GM21515 (cell line): Measurements from ENCODE around the gene ZNF654.
"Not testable (repeated sequence)": the region's sequence is repeated elsewhere in the genome, so short reads cannot be mapped to it uniquely, and the experiment has no call there.

Experiments
- ATAC-seq: cut with Tn5 transposase; IDR thresholded peaks from one replicate; pipeline ENCODE4 v1.9.1; 2021; ENCODE audit not compliant: unreplicated experiment

ZNF654 gene

DNA sequence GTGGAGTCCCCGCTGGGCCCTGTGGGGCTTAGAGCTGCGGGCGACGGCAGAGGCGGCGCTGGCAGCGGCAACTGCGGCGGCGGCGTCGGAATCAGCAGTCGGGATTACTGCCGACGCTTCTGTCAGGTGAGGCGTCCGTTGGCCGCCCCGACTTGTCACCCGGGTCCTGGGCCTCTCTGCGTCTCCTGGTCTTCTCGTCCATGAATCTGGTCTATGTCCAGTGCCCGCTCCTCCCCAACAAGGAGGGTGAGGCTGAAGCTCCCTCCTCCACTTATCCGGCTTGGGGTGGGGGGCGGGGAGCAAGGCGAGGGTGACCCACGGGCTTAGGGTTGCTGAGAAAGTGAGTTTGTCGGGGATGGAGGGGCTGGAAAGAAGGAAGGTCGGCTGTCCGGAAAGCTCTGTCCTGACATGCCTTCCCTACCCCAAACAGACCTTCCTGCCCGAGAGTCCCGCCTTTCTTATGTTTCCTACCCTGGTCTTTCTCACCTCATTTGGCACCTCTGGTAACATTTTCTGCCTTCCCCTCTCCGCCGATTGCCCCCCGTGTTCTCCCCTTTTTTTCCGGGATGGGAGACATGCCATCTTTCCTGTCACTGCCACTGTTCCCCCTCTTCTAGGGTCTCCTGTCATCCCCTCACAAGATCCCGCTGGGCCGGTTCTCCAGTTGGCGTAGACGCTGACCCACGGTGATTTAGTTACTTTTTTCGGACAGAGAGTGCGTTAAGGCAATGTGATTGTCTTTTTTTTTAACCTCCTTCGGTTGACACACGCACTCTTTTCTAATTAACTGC lies 520 bp downstream of the ZNF654 start:
- peak; percentile 7 for ATAC-seq

DNA sequence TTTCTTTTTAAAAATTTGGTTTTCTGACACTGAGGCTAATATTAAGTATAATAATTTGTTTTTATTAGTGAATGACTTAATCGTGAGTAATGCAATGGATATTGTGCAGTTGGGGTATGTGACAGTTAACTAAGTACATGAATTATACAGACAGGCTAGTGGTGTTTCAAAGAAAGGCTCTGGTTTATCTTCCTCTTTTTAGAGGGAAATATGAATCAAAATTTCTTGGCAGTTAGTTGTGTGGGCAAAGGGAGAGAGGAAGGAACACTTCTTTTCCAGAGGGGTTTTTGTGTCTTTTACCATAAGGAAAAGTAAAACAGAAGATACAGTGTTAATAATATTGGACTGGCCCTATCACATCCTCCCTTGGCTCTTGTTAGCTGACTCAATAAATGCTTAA lies 2.7 kb downstream of the ZNF654 start:
- ATAC-seq: no peak

DNA sequence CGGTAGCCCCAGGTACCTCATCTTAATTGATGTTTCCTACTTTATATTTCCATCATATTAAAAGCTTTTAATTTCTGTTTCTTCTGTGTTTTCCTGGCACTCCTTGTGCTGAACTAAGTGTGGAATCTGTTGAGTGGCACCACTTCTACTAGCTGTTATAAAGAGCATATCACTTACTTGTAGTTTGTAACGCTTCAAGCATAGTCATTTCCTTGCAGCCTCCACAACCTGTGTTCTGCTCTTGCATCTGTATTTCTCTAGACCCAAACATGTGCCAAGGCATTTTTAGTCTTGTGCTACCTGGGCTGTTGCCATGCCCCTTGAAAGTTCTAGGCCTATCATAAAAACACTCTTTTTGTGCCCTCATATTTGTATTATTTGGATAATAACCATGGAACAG lies 16.0 kb downstream of the ZNF654 start:
- no peak for ATAC-seq

DNA sequence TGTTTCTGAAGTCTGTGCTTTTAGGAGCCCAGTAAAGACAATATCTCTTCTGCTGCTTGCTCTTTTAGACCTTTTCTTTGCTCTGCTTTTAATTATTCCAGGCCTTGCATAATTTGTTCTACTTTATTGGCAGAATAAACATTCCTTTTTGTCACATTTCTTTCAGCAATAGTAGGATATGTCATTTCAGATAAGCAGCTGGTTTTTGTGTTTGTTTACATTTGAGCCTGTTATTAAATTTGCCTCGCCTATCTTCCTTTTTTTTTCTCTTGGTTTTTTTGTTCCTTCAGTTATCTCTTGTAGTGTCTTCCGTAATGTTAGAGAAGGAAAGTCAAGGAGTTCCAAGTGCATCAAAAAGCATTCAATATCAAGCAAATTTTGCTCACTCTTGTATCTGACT lies 16.4 kb downstream of the ZNF654 start:
- ATAC-seq: no peak

DNA sequence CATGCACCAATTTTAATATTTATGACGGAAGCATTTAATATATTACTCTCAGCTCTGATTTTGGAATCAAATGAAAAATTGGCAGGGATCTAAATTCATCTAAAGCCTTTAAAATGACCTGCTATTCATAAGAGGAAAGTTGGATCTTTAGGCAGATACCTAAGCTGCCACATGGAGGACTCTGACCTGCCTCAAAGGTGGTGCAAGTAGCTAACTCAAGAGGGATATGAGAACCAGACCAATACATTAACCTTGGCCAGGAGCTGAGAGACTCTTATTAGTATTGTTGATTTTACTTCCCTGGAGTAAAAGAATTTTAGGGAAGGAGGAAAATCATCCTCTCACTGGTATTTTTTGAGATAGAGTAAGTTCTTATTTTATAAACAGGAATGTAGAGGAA lies 17.7 kb downstream of the ZNF654 start:
- no peak for ATAC-seq

DNA sequence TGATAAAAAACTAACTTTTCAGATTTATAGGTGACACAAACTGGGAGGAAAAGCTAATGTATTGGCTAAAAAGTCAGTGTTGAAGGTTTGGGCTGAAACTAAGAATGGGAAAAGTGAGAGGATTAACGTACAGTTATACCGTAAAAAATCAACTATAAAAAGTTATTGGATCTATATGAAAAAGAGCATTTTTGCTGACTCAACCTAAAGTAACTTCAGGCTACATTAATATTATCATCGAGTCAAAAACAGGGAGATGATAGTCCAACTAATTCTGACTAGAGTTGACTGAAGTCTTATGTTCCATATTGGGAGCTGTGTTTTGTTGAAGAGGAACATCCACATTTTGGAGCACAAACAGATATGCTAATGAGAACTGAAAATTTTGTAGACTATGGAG lies 19.9 kb downstream of the ZNF654 start:
- ATAC-seq: no peak

DNA sequence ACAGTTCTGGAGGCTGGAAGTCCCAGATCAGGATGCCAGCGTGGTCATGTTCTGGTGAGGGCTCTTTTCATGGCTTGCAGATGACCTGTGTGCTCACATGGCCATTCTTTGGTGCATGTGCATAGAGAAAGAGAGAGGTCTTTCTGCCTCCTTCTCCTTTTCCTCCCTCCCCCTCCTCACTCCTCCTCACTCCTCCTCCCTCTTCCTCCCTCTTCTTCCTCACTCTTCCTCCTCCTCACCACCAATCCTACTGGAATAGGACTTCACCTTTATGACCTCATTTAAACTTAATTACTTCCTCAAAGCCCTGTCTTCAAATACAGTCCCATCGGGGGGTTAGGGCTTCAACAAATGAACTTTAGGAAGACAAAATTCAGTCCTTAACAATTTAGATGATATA lies 23.8 kb downstream of the ZNF654 start:
- no peak for ATAC-seq

DNA sequence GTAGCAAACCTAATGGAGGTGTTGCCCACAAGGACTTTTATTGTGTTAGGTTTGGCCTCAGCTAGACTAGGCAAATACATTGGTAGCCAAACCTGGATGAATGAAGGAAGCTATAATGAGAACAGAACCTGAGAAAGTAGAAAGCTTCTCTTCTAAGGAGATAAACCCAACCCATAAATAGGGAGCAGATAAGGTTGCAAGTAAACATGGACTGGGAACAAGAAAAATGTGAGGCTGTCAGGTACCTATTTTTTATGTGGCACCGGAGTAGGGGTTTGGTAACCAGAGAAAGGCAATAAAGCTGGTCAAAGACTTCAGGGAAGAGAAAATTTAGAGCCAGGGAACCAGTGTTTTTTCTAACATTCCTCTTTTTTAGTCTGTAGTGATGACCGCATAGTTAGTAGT lies 25.0 kb downstream of the ZNF654 start:
- ATAC-seq: no peak

DNA sequence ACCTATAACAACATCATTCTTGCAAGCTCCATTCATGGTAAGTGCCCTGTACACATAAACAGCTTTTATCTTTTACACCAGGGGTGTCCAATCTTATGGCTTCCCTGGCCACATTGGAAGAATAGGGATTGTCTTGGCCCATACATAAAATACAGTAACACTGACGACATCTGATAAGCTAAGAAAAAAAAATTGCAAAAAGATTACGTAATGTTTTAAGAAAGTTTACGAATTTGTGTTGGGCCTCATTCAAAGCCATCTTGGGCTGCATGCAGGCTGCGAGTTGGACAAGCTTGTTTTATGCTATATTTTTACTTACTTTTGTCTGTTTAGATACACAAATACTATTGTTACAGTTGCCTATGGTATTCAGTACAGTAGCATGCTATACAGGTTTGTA lies 31.6 kb downstream of the ZNF654 start:
- no peak for ATAC-seq

DNA sequence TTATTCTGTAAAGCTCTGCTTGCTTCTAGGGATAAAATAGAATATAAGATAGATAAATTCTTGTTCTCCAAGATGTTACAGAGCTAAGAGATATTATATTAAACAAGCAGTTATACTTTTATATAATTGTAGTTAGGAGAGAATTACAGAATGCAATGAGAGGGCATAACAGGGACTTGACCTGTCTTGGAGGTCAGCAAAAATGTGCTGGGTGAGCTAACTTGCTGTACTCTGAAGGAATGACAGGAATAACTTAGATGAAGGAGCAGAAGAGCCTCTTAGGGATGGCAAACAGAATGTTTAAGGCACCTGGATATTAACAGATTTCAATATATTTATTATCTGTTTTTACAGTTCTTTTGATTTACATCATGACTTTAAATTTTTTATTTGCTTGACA lies 33.2 kb downstream of the ZNF654 start:
- ATAC-seq: no peak

DNA sequence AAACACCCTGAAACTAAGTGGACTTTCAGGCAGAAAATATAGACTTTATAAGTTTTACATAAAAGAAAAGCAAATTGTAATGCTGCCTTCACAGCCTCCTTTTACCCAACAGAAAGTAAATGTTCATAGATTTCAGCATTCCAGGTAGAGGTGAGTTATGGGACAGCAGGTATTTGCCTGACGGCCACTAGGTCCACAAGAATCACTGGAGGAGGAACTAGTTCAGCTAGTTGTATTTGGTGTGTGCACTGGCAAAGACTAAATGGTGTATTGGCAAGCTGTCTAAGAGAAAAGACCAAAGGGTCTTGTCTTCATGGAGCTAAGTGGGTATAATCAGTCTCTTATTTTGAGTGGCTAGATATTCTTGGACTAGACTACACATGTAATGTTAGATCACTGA lies 34.2 kb downstream of the ZNF654 start:
- ATAC-seq: no peak

DNA sequence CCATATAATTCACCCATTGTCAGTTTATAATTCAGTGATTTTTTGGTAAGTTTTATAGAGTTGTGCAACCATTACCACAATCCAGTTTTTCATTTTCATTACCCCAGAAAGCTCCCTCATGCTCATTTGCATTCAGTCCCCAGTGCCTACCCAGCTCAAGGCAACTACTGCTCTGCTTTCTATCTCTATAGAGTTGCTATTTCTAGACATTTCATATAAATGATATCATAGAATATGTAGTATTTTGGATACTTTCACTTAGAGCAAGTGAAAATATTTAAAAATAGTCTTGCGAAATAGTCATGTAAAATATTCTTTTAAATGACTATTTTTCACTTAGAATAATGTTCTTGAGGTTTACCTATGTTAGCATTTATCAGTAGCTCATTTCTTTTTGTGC lies 42.1 kb downstream of the ZNF654 start:
- ATAC-seq: peak; percentile 85

DNA sequence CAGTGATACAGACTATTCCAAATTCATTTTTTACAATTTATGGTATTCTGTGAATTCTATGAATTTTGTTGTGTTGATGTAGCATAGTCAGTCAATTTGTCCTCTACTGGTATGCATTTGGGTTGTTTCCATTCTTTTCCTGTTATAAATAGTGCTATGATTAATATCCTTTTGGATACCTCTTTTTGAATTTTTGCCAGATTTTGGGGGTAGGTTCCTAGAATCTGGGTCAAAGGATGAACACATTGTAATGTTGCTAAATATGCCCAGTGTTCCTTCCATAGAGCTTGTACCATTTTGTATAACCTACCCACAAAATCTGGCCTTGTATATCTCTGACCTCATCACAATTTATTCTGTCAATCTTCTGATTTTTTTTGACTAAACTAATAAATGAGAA lies 46.3 kb downstream of the ZNF654 start:
- ATAC-seq: no peak

DNA sequence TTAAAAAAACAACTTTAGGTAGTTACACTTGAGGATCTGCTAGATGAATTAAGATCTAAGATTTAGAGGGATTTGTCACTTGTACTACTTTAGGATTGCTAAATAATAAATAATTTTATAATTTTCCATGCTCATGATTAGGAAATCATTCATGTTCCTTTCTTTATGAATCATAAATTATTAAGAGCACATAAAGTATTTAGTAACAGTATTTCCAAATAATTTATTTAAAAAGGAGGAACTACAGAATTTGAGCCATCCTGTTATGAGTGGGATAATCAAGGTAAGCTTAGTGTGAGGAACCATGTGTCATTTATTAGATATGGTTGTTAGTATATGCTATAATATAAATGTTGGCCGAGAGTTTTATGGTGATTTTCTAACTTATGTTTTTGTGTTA lies 53.2 kb downstream of the ZNF654 start:
- no peak for ATAC-seq

DNA sequence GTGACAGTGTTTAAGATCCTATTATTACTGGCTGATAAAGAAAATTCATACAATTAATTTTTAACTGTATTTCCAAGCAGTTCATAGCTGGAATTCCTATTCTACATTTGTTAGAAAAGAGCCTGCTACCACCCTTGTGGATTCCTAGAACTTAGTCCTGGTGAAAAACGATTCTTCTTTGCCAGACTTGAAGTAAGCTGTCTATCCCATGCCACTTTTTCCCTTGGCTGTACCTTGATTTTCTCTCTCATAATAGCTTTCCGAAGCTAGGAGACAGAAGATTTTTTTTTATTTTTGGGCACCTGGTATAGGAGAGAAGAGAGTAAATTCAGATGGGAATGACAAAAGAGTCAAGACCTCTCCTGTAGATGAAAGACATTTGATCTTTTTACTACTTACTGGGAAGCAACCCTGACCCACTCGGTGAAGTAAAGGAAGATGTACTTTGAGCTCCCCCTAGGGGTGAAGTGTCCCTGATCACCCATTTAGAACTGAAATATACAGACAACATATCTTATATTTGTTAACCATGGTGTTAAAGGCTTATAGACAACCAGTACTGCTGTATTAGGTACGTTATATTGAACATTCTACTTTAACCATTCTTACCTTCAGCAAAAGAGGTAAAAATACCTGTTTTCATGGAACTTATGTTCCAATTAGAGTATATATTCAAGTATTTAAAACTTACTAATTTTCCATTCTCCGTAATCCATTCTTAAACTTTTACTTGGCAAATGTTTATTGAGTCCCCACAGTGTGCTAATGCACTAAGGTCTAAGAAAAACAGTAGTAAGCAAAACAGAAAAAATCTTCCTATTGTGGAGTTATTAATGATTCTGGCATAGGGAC lies 54.5 kb downstream of the ZNF654 start:
- ATAC-seq: peak; percentile 94

DNA sequence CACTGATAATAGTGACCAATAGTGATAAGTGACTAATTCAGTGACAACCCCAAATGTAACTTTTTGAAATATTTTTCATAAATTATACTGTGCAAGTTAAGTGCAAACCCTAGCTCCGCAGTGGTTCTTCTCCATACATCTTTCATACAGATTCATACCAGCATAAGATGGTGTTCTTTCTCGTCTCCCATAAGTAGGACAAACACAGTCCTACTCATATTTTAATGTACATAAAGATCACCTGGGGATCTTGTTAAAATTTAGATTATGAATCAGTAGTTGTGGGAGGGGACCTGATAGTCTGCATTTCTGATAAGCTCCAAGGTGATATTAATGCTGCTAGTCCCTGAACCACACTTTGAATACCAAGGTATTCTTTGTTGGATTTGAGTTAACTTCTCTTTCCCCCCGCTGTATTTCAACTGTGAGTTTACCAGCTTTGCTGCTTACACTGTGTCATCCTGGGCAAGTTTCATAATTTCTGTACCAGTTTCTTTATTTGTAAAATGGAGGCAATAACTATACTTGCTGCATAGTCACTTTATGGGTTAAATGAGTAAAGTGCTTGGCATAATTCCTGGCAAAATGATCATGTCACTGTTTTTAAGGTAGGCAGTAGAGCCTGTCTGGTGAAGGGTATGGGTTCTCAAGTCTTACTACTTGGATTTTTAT lies 56.0 kb downstream of the ZNF654 start:
- no peak for ATAC-seq

DNA sequence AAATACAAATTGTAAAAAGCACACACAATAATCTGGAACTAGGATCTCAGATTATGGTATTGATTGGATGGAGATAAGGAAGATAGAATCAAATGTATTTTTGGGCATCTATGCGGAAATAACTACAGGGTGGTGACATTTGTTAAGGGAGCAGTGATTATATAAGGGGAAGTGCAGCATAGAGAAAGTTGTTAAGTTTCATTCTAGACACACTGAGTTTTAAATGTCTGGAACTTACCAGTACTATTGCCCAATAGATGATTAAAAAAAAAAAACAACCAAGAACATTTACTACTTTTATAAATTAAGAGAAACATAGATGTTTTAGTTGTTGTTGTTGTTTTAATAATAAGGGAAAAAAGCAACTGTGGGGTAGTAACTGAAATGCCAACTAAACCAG lies 58.6 kb downstream of the ZNF654 start:
- no peak for ATAC-seq

DNA sequence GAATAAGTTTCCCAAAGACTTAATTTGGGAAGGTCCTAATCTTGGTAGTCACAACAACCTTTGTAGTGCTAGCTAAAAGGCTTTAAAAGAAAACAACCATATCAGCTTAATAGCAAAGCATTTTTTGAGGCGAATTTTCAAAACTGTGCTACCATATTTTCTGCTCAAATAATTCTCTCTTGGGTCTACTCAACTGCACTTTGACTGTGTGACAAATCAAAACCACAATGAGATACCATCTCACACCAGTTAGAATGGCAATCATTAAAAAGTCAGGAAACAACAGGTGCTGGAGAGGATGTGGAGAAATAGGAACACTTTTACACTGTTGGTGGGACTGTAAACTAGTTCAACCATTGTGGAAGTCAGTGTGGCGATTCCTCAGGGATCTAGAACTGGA lies 59.5 kb downstream of the ZNF654 start:
- not testable (repeated sequence) for ATAC-seq

DNA sequence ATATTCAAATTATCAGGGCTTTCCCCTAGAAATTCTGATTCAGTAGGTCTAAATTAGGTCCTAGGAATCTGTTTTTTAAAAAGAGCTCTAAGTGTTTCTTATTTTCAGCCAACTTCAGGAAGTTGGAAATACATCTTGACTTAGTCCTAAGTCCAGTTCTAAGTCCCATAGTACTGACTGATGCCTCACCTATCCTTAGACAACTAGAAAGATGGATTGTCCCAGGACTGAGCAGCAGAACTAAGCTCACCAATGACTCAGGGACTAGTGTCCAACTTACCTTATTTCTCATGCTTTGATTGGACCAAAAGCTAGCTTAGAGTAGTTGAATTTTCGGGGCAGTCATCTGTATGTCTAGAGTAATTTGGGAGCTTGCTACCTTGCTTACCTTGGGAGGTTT lies 64.5 kb downstream of the ZNF654 start:
- no peak for ATAC-seq

DNA sequence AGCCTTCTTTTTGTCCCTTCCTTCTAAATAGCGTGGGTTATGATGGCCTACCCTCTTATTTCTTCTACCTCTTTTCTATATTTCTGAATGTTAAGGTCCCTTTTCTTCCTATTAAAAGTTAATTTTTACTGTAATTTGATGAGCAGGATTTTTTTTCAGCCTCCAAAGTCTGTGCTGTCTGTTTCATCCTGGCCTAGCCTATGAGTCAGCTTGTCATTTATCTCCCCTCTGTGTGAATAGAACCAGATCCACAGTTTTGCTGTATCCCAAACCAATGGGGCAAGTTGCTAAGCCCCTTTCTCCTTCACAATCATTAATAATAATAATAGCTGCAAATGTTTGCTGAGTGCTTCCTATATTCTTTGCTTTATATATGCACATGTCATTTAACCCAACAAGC lies 72.6 kb downstream of the ZNF654 start:
- no peak for ATAC-seq

DNA sequence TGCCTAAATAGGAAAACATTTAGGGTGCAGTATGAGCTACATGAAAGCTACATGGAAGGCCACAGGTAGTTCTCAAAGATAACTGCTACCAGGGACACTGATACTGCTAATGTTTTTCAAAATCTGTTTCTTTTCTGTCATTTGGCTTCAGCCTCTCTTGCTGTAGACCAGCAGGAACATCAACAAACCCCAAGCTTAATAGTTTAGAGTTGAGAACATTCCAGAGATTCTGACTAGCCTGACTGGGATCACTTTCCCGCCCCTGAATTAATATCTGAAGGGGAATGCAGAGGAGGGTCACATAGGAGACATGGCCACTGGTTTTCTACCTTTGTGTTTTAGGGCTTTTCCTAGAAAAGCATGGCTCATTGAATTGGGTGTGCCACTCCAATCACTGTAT lies 73.8 kb downstream of the ZNF654 start:
- ATAC-seq: no peak

DNA sequence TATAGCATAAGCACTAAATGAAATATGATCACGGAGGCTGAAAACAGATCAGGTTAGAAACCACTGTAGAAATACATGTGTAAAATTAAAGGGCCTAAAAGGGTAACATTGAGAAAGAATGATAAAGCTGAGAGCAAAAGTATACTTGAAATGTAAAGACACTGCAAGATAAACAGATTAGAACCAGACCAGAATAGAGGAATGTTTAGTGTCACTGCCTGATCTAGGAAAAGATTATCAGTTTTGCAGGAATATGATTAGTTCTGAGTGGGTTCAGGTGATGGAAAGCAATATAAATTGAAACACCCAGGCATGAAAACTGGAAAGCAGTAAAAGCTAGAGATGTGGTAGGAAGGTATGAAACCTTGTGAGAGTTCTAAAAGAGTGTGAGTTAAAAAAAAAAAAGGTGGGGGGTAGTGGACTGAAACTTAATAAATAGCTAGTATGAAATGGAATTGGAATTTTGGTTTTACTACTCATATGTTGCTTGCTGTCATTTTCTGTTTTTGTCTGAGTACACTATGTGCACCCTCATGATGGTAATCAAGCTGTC lies 74.7 kb downstream of the ZNF654 start:
- no peak for ATAC-seq
